GM18868 (cell line): ENCODE results near the gene GRID1.

ENCODE experiments used
- ATAC-seq: cut with Tn5 transposase; IDR thresholded peaks from one replicate; pipeline ENCODE4 v1.9.1; 2021; ENCODE audit warnings: mild to moderate bottlenecking, moderate library complexity; ENCODE audit not compliant: unreplicated experiment

The GRID1 gene

DNA sequence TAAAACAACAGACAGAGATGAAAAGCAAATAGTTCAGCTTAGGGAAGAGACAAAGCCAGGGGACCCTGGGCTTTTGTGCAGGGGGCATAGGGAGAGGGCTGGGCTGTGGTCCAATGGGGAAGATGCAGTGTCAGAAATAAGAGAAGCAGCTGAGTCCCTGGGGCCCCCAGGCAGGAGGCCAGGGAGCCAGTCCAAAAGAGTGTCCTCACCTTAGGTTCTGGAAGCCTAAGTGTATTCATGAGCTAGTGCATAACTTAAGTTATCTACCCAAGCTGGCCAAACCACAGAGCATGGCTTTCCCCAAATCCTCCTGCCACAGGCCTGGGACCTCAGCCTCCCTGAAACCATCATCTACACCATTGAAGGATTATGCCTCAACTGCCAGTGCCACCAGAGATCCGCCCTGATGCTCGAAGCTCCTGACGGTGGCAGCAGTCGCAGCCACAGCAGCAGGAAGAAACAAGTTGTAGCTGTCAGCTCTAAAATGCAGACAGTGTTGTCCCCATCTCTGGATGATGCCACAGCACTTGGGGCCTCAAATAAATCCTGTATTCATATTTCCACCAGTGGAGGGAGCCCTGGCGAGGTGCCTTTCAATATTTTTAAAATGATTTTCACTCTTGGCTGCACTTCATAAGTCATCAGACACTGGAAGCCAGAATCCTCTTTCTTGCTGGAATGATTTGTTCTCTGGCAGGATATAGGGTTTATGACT, 574.6 kb downstream of the GRID1 start:
- no peak for ATAC-seq

- no peak for ATAC-seq
Measured at GRCh38 chr10:85789982-85790789, 576.4 kb downstream of the GRID1 start.

DNA sequence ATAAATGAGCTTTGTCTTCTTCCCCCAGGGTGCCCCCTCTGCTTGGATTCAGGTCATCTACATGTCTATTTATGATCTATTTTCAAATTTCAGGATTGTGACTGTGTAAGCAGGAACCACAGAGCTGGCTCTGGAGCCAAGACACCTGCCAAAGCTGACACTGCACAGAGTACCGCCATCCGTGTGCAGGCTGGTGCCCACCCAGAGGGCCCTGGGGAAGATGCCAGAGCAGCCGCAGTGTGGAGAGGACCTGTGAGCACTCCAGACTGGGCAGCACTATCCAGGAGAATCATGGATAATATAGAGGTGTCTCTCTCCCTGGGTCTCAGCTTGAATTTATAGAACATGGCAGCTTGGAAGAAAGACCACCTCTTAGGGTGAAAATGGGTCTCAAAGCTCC, 577.5 kb downstream of the GRID1 start:
- ATAC-seq = no peak

DNA sequence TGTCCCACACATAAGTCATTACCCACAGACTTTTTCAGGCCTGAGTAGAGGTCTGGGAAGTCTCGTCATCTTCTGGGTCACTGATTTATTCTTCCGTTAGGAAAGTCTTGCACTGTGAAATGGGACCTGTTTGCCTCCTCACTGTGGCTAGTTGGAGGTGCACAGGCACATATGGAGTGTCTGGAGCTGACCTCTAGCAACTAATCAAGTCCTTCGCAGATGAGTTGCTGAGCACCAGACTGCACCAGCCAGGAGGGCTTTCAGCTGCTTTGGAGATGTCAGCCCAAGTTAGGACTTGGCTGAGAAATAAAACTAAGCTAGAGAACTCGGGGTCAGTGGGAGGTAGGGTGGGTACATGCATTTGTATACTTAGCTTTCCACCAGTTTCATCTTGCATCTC, 578.0 kb downstream of the GRID1 start:
- no peak for ATAC-seq

- no peak for ATAC-seq
Measured at GRCh38 chr10:85787881-85788280, 578.7 kb downstream of the GRID1 start.

DNA sequence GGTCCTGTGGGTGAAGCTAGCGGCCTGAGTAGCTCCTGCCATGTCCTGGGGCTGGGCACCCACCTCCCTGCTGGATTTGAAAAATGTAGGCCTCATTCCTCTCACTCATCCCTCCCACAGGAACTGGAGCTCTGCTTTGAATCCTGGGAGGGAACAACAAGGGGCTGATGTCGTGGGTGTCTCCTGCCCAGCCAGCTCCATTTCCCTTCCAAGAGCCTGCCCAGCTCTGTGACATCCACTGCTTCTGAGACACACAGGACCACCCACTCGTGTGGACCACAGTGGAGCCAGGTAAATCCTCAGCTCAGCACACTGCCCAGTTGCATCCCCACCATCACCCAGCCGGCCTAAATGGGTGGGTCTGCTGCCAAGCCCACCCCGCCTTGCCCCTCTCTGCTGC, 579.2 kb downstream of the GRID1 start:
- no peak for ATAC-seq

GRCh38 chr10:85786401-85786899, 580.1 kb downstream of the GRID1 start:
- no peak for ATAC-seq

- peak; percentile 66 for ATAC-seq
Measured at GRCh38 chr10:85784792-85785191, 581.8 kb downstream of the GRID1 start.

GRCh38 chr10:85781404-85781803, 585.2 kb downstream of the GRID1 start:
- no peak for ATAC-seq

DNA sequence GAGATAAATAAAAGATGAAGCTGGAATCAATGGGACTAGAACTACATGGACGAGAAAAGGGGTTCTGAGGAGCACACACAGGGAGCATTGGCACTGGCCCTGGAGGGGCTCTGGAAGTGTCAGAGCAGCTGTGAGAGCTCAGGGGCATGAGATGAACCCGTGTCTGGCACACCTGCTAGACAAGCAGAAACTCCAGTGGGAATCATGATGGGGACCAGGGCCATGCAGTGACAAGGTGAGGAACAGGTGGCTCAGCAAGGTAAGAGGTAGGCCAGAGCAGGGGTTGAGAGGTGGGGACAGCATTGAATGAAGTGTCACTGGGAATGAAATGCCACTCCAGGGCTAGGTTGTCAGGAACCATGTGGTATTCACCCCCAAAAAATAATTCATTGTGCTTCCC, 588.5 kb downstream of the GRID1 start:
- ATAC-seq = no peak

DNA sequence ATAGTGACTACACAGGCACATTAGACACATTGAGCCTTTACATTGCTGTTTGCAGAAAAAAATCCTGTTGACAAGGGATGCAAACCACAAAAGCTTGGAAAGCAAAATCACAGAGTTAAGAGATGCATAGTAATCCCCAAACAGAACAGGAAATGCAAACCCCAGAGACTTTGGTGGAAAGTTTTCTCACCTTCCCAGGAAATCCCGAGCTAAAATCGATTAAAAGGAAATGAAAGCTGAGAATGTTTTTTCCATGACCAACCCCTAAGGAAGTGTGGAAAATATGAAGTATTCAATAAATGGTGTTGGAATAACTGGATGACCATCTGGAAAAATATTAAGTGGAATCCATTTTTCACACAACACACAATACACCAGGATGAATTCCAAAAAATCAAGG, 598.7 kb downstream of the GRID1 start:
- no peak for ATAC-seq

DNA sequence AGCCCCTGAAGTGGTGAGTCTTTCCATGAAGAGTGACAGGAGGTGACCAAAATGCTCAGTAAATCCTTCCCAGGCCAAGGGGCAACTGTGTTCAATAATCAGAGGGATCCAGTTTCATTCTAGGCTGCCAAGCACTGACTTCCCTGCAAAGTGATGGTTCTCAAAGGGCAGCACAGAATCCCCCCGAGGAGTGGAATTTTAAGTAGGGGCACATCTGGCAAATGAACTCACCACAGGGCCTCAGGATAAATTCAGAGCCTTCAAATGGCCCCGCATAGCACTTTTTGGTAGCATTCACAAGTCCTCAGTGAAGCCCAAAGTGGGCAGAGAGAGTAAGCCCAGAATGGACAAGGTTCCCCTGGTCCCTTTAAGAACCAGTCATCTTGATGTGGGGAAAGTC, 602.5 kb downstream of the GRID1 start:
- ATAC-seq = no peak

DNA sequence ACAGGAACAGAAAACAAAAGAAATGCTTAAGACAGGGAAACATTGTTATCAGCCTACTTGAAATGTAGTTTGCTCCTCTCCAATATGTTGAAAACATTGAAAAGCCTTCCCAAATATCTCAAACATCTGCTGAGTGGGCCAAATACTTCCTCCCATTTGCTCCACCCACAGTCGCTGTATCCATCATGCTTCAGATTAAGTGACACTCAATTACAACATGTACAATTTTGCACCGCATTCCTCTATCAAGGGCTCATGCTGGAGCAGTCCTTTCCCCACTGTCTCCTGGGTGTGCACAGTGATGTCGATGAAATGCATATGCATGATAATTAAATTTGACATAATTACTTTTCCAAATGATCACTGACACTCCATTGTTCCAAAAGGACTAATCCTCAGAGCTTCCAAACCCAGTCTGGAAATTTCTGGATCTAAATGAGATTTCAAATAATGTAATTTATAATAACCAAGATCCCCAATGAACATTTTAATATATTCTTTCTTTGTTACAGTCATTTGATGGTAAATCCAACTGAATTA, 604.6 kb downstream of the GRID1 start:
- ATAC-seq = no peak

DNA sequence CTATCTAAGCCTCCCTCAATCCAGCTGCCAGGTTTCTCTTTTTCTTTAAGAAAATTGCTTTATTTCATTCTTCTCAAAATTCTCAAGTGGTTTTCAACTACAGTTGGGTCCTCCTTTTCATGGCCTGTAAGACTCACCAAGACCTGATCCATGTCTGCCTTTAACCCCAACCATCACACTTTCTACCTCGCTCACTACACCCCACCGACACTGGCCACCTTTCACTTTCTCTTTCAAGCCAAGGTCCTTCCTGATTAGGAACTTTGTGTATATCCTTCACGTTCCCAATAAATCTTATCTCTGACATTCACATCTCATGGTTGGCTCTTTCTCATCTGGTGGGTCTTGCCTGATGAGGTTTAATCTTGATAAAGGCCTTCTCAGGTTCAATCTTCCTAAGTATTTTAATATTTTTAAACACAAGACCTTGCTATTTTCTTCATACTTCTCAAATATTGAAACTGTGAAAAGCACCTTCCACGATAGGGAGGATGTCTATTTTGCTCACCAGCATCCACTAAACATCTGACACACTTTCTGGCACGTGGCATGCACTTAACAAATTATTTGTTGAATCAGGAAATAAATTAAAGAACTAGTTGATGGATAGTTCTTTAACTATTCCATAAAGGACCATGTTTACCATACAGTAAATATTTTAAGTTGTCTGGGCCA, 624.8 kb downstream of the GRID1 start:
- peak; percentile 92 for ATAC-seq

- ATAC-seq = no peak
Measured at GRCh38 chr10:85735997-85736396, 630.6 kb downstream of the GRID1 start.

DNA sequence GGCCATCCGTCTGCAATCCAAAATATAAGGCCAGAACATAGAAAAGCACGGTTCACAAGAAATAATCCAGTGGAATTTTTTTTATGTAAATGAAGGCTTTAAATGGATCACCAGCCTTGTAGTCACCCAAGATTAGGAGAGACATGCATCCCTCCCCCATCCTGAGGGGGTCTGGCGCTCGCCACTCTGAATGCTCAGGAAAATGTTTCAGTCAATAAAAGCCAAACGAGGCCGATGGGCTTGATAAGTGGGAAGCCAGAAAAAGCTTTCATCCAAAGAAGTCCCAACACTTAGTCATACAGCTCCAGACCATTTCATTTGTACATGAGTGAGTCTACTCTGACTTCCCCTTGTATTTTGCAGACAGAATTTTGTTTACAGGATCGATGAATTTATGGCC, 631.8 kb downstream of the GRID1 start:
- no peak for ATAC-seq

DNA sequence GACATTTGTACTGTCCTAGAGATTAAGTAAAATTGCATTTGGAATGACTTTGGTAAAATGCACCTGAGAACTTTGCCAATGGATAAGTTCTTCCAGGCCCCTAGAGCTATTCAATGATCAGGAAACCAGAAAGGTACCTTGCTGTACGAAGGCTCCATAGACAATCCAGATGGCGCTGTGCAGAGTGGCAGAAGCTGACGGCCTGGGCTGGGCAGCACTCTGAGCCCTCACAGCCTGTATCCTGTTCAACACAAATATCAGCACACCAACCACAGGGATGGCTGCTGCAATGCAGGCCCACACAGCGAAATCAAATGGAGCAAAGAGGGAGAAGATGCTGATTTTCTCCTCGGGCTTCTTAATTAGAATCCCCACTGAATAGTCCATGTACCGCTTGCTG, 642.4 kb downstream of the GRID1 start:
- ATAC-seq = no peak

GRCh38 chr10:85720931-85721590, 645.5 kb downstream of the GRID1 start:
- no peak for ATAC-seq

DNA sequence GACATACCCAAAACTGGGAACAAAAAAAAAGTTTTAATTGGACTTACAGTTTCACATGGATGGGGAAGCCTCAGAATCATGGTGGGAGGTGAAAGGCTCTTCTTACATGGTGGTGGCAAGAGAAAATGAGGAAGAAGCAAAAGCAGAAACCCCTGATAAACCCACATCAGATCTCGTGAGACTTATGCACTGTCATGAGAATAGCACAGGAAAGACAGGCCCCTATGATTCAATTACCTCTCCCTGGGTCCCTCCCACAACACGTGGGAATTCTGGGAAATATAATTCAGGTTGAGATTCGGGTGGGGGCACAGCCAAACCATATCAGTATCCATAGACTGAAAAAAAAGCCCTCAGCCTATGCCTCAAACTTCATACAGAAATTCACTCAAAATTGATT, 647.2 kb downstream of the GRID1 start:
- ATAC-seq = no peak

GRCh38 chr10:85713885-85714284, 652.7 kb downstream of the GRID1 start:
- ATAC-seq = no peak

- no peak for ATAC-seq
Measured at GRCh38 chr10:85702768-85703167, 663.8 kb downstream of the GRID1 start.
